ENCODE results near the gene GALNT2. TPM values are rescaled to one million over a fixed set of nuclear protein-coding genes. Genes with fewer than 3 reads are reported as not detected.

GALNT2 gene
- total and polyA plus RNA-seq, 9 of the 15 experiments (the other 6 are each of a cell fraction or from before 2014, with no cell fraction given), result 1.6 to 106 (median 51.9) TPM

DNA sequence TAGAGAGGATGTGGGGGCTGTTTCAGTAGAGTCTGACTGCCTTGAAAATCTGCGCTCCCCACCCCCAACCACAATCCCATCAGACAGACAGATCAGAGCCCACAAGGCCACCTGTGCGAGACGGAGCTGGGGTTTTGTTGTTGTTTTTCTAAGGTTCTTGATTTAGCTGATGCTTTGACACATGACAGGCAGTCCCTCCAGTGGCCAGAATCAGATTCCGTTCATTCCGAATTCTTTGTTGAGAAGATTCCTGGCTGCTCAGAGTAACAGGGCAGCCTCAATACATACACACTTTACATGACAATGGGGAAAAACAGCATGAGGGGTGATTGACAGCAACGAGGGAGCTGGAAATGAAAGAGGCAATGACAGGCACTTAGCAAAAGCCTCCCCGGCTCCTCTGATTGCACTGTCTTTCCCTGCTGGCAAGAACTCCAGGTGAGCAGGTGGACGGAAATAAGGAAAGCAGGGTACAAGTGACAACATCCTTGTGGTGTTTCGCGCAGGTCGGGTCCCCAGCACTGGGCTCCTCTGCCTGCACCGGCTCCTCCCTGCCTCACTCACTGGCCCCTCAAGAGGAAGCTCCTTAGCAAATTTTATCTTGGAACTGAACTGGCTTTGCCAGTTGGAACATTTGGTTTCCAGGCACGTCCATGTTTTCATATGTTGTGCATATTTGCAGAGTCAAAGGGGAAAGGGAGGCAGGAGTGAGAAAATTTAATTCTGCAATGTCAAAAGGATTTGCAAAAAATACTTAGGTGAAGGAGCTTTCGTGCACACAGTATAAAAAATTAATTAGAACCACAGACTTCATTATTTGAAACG is 210.4 kb downstream of the GALNT2 start:
- intact Hi-C loops (cut with micrococcal nuclease) (no loop called here), in situ Hi-C loops (cut with MboI) (no loop called here)
- Histone ChIP-seq H3K9ac (ENCODE audit: insufficient read depth in 1 of 2, low read depth in 2 of 2, low read length in 2 of 2) (no peak overlapping the region), H3K79me2 (ENCODE audit: control insufficient read depth, insufficient read depth, low read length) (no peaks in the 10 kb centered on the region), H3K4me2 (ENCODE audit: insufficient read depth, low read length) (no peak overlapping the region), H3K9me3 (replicated peaks; ENCODE audit: control insufficient read depth, insufficient read depth, low read depth, low read length) (no peaks in the 10 kb centered on the region), H4K20me1 (replicated peaks; ENCODE audit: control insufficient read depth, insufficient read depth, low read length) (0 out of 2 replicates have a peak, but pooled peaks cover 3% of the 10 kb centered on the region), H3K9me1 (ENCODE audit: control insufficient read depth, insufficient read depth, low read length) (peaks cover 4% of the 10 kb centered on the region), H3K4me1 (replicated peaks in 1 of 2; ENCODE audit: control insufficient read depth in 2 of 2, insufficient read depth in 2 of 2, low read length in 2 of 2) (peaks cover 0 to 17% of the 10 kb centered on the region in 2 experiments; a peak in 2 of 5 replicates), H3K4me3 (no peak overlapping the region), H3K27me3 (ENCODE audit: control insufficient read depth in 2 of 2, insufficient read depth in 2 of 2, low read length in 2 of 2) (no peaks in the 10 kb centered on the region), H2AFZ (ENCODE audit: low read depth, low read length) (no peak overlapping the region), H3K27ac (ENCODE audit: extremely low read depth, low read depth, low read length) (no peak overlapping the region), H3K36me3 (ENCODE audit: control insufficient read depth, insufficient read depth, low read length) (peaks cover 74% of the 10 kb centered on the region)
- FAIRE-seq (no peak), ATAC-seq (no peak), DNase-seq (ENCODE audit: extremely low read depth in 1 of 4, low spot score in 3 of 4) (no peak)
- POLR2A ChIA-PET, result interaction anchor here (0.6 kb wide), 1 partner anchor 920 kb away, joined by 4 read pairs; no protein-coding TSS in a partner anchor
- no TSS peak for BruUV-seq (replicated peaks)
- CTCF ChIA-PET (ENCODE audit: low intra/inter-chr PET ratio), result no interaction called here
- 85% methylated on average over 15 of the region's 15 CpGs for WGBS (ENCODE audit: insufficient coverage, low coverage, missing lambda C conversion rate)
- TF ChIP-seq CHD7 (IDR thresholded peaks at IDR 0.05; ENCODE audit: low read depth, low read length), result no peak
- no peak for TF ChIP-seq ERF (CRISPR knock-in tag; IDR thresholded peaks at IDR 0.05)
- TF ChIP-seq YY1 (IDR thresholded peaks at IDR 0.05; ENCODE audit: borderline replicate concordance in 1 of 3, control insufficient read depth in 1 of 3, extremely low read depth in 1 of 3, insufficient read depth in 3 of 3, insufficient read length in 1 of 3, insufficient replicate concordance in 2 of 3, low read depth in 1 of 3, low read length in 2 of 3), result no peak
- TF ChIP-seq ZNF644 (tag; IDR thresholded peaks at IDR 0.05; ENCODE audit: low read depth), result no peak
- TF ChIP-seq ARID1B (IDR thresholded peaks at IDR 0.05), result no peak
- TF ChIP-seq ZC3H4 (CRISPR knock-in tag; IDR thresholded peaks at IDR 0.05; ENCODE audit: borderline replicate concordance), result no peak
- TF ChIP-seq RFX5 (IDR thresholded peaks at IDR 0.05; ENCODE audit: low read depth, low read length), result no peak
- no peak for TF ChIP-seq ZNF589 (CRISPR knock-in tag; IDR thresholded peaks at IDR 0.05; ENCODE audit: low read depth)
- TF ChIP-seq, protein P1, sequence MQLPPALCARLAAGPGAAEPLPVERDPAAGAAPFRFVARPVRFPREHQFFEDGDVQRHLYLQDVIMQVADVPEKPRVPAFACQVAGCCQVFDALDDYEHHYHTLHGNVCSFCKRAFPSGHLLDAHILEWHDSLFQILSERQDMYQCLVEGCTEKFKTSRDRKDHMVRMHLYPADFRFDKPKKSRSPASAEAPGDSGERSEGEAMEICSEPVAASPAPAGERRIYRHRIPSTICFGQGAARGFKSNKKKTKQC (CRISPR knock-in tag; IDR thresholded peaks at IDR 0.05), result no peak

All from K562 (cell line).